Measurements from ENCODE around the gene OGN. TPM values are rescaled to one million over a fixed set of nuclear protein-coding genes. Genes with fewer than 3 reads are reported as not detected.

The OGN gene
- total RNA-seq, 1 experiment from 2014 or later = not detected

DNA sequence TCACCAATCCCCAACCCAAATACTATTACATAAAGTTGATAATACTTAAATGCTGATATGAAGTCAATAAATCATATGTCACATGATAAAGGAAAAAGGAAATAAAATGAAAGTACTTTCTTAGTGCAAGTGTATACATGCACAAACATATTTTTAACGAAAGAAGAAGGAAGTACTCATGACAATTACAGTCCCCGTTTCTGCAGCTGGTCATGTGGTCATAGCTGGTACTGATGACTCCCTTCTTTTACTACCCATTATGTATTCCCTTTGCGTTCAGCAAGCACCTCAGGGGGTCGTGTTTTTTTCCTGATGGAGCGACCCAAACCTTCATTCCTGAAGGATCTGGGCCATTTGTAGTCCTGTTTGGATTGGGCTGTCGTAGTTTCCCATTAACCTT is 51.3 kb downstream of the OGN start:
- Histone ChIP-seq H3K9me3 (no peaks in the 10 kb centered on the region), H3K27me3 (replicated peaks; ENCODE audit: control insufficient read depth, insufficient read depth, low read length) (no peaks in the 10 kb centered on the region), H3K4me1 (no peaks in the 10 kb centered on the region), H3K4me3 (ENCODE audit: low read depth, low read length) (no peak overlapping the region), H3K36me3 (ENCODE audit: control insufficient read depth, insufficient read depth, low read length) (no peaks in the 10 kb centered on the region)
- H3K4me3 Mint-ChIP-seq (ENCODE audit: unreplicated experiment) = no peak overlapping the region
- no peaks in the 10 kb centered on the region for H3K4me1 Mint-ChIP-seq (ENCODE audit: low read depth, unreplicated experiment)
- no peaks in the 10 kb centered on the region for H3K27me3 Mint-ChIP-seq (ENCODE audit: insufficient read depth, unreplicated experiment)
- intact Hi-C loops (cut with micrococcal nuclease; ENCODE audit: unreplicated experiment) = no loop called here
- POLR2A ChIA-PET = no interaction called here
- TF ChIP-seq, protein P1, sequence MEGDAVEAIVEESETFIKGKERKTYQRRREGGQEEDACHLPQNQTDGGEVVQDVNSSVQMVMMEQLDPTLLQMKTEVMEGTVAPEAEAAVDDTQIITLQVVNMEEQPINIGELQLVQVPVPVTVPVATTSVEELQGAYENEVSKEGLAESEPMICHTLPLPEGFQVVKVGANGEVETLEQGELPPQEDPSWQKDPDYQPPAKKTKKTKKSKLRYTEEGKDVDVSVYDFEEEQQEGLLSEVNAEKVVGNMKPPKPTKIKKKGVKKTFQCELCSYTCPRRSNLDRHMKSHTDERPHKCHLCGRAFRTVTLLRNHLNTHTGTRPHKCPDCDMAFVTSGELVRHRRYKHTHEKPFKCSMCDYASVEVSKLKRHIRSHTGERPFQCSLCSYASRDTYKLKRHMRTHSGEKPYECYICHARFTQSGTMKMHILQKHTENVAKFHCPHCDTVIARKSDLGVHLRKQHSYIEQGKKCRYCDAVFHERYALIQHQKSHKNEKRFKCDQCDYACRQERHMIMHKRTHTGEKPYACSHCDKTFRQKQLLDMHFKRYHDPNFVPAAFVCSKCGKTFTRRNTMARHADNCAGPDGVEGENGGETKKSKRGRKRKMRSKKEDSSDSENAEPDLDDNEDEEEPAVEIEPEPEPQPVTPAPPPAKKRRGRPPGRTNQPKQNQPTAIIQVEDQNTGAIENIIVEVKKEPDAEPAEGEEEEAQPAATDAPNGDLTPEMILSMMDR (IDR thresholded peaks at IDR 0.05; ENCODE audit: insufficient read depth in 1 of 2, low read depth in 1 of 2, low read length in 1 of 2, severe bottlenecking in 1 of 2, unreplicated experiment in 1 of 2) = no peak
- CTCF ChIA-PET = no interaction called here
- peaks cover 4% of the 10 kb centered on the region for H3K36me3 Mint-ChIP-seq (ENCODE audit: insufficient read depth, unreplicated experiment)
- H3K27ac Mint-ChIP-seq (ENCODE audit: unreplicated experiment) = no peak overlapping the region
- no TSS peak for BruUV-seq (replicated peaks)
- no peak for DNase-seq
- H3K9me3 Mint-ChIP-seq (ENCODE audit: unreplicated experiment) = peaks cover 8% of the 10 kb centered on the region

DNA sequence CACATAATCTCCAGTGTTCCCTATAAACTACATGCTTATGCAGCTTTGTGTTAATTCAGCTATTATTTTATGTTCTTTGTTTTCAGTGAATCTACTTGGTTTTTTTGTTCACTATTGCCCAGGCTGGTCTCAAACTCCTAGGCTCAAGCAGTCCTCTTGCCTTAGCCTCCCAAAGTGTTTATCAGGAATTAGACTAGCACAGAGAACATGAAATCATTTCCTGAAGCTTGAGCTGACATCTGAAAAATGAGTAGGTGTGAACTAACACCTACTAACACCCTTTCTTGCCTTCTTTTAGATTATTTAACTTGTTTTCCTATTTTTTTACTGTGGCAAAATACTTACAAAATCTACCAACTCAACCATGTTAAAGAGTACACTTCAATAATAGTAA is 53.6 kb downstream of the OGN start:
- Histone ChIP-seq H3K4me1 (no peaks in the 10 kb centered on the region), H3K9me3 (no peaks in the 10 kb centered on the region), H3K4me3 (ENCODE audit: low read depth, low read length) (no peak overlapping the region), H3K36me3 (ENCODE audit: control insufficient read depth, insufficient read depth, low read length) (no peaks in the 10 kb centered on the region), H3K27me3 (replicated peaks; ENCODE audit: control insufficient read depth, insufficient read depth, low read length) (no peaks in the 10 kb centered on the region)
- DNase-seq = no peak
- Mint-ChIP-seq H3K4me1 (ENCODE audit: low read depth, unreplicated experiment) (no peaks in the 10 kb centered on the region), H3K27ac (ENCODE audit: unreplicated experiment) (no peak overlapping the region), H3K4me3 (ENCODE audit: unreplicated experiment) (no peak overlapping the region), H3K36me3 (ENCODE audit: insufficient read depth, unreplicated experiment) (no peaks in the 10 kb centered on the region), H3K27me3 (ENCODE audit: insufficient read depth, unreplicated experiment) (no peaks in the 10 kb centered on the region), H3K9me3 (ENCODE audit: unreplicated experiment) (peaks cover 8% of the 10 kb centered on the region)
- ChIA-PET CTCF (no interaction called here), POLR2A (no interaction called here)
- TF ChIP-seq, protein P1 (IDR thresholded peaks at IDR 0.05; ENCODE audit: insufficient read depth in 1 of 2, low read depth in 1 of 2, low read length in 1 of 2, severe bottlenecking in 1 of 2, unreplicated experiment in 1 of 2) = no peak
- intact Hi-C loops (cut with micrococcal nuclease; ENCODE audit: unreplicated experiment) = no loop called here
- no TSS peak for BruUV-seq (replicated peaks)

DNA sequence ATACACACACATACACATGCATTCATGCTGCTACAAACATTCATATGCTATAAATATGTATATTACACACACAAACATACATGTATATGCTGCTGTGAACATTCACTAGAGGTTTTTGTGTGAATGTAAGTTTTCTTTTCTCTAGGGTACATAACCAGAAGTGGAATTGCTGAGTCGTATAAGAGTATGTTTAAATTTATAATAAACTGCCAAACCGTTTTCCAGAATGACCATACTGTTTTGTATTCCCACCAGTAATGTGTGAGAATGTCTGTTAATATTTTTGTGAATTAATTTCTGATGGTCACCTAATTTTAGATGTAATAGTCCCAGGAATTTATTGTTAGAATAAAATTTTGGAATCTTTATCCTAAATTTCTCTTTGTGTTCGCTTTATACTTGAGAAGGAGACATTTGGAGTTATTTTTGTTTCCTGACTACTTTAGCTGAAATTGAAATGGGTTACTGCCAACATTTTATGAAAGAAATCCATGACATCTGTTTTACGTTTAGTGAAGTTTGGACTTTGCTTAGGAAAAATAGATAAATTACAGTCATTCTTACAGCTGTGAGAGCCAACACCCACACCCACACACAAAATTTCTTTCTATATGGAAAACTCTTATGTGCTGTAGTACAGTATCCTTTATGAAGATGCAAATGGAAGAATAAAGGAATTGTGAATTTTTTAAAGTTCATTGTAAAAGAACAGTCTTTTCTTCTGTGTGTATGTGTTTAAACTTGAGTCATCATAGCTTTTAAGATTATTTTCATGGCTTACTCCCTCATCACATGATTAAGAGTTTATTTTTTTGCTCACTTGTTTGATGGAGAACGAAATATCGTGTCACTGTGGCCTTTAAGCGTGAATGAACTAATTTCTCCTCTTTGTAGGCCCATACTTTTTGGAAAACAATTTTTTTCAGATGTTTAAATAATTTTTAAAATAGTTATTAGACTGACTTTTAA is 54.3 kb downstream of the OGN start:
- CTCF ChIA-PET = no interaction called here
- intact Hi-C loops (cut with micrococcal nuclease; ENCODE audit: unreplicated experiment) = no loop called here
- Mint-ChIP-seq H3K4me1 (ENCODE audit: low read depth, unreplicated experiment) (no peaks in the 10 kb centered on the region), H3K27me3 (ENCODE audit: insufficient read depth, unreplicated experiment) (no peaks in the 10 kb centered on the region), H3K36me3 (ENCODE audit: insufficient read depth, unreplicated experiment) (no peaks in the 10 kb centered on the region), H3K4me3 (ENCODE audit: unreplicated experiment) (no peak overlapping the region), H3K9me3 (ENCODE audit: unreplicated experiment) (peaks cover 7% of the 10 kb centered on the region), H3K27ac (ENCODE audit: unreplicated experiment) (no peak overlapping the region)
- no TSS peak for BruUV-seq (replicated peaks)
- no peak overlapping the region for H3K4me3 ChIP-seq (ENCODE audit: low read depth, low read length)
- TF ChIP-seq, protein P1 (IDR thresholded peaks at IDR 0.05; ENCODE audit: insufficient read depth in 1 of 2, low read depth in 1 of 2, low read length in 1 of 2, severe bottlenecking in 1 of 2, unreplicated experiment in 1 of 2) = no peak
- POLR2A ChIA-PET = no interaction called here
- no peaks in the 10 kb centered on the region for H3K4me1 ChIP-seq
- no peak for DNase-seq
- H3K36me3 ChIP-seq (ENCODE audit: control insufficient read depth, insufficient read depth, low read length) = no peaks in the 10 kb centered on the region
- no peaks in the 10 kb centered on the region for H3K9me3 ChIP-seq
- H3K27me3 ChIP-seq (replicated peaks; ENCODE audit: control insufficient read depth, insufficient read depth, low read length) = no peaks in the 10 kb centered on the region

All from Caco-2 (cell line).